ENCODE results near the gene HYKK.

DNA sequence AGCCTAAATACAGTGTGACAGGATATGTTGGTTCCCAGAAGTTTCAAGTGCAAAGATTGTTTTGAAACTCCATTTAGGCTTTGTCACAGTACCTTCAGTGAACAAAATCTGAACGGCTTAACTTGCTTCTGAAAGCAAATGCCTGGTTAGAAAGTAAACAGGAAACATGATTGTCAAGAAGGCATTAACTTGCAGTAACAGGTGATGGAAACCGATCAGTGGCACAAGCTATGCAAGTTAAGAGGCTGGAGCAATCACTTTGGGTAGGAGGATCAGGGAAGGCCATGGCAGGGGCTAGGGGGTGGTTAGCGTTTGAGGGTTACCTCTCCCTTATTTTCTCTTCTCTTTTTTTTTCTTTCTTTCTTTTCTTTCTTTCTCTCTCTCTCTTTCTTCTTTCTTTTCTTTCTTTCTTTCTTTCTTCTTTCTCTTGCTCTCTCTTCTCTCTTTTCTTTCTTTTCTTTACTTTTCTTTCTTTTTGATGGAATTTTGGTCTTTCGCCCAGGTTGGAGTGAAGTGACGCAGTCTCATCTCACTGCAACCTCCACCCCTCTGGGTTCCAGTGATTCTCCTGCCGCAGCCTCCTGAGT, 2.4 kb downstream of the HYKK start:
- TF ChIP-seq, protein P1, sequence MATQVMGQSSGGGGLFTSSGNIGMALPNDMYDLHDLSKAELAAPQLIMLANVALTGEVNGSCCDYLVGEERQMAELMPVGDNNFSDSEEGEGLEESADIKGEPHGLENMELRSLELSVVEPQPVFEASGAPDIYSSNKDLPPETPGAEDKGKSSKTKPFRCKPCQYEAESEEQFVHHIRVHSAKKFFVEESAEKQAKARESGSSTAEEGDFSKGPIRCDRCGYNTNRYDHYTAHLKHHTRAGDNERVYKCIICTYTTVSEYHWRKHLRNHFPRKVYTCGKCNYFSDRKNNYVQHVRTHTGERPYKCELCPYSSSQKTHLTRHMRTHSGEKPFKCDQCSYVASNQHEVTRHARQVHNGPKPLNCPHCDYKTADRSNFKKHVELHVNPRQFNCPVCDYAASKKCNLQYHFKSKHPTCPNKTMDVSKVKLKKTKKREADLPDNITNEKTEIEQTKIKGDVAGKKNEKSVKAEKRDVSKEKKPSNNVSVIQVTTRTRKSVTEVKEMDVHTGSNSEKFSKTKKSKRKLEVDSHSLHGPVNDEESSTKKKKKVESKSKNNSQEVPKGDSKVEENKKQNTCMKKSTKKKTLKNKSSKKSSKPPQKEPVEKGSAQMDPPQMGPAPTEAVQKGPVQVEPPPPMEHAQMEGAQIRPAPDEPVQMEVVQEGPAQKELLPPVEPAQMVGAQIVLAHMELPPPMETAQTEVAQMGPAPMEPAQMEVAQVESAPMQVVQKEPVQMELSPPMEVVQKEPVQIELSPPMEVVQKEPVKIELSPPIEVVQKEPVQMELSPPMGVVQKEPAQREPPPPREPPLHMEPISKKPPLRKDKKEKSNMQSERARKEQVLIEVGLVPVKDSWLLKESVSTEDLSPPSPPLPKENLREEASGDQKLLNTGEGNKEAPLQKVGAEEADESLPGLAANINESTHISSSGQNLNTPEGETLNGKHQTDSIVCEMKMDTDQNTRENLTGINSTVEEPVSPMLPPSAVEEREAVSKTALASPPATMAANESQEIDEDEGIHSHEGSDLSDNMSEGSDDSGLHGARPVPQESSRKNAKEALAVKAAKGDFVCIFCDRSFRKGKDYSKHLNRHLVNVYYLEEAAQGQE (IDR thresholded peaks at IDR 0.05; ENCODE audit: borderline replicate concordance): no peak
- TF ChIP-seq MXI1 (conservative IDR thresholded peaks at IDR 0.05; ENCODE audit: poor library complexity, severe bottlenecking): no peak
- TF ChIP-seq TAF1 (IDR thresholded peaks at IDR 0.05; ENCODE audit: low read depth): no peak
- TF ChIP-seq, protein P2, sequence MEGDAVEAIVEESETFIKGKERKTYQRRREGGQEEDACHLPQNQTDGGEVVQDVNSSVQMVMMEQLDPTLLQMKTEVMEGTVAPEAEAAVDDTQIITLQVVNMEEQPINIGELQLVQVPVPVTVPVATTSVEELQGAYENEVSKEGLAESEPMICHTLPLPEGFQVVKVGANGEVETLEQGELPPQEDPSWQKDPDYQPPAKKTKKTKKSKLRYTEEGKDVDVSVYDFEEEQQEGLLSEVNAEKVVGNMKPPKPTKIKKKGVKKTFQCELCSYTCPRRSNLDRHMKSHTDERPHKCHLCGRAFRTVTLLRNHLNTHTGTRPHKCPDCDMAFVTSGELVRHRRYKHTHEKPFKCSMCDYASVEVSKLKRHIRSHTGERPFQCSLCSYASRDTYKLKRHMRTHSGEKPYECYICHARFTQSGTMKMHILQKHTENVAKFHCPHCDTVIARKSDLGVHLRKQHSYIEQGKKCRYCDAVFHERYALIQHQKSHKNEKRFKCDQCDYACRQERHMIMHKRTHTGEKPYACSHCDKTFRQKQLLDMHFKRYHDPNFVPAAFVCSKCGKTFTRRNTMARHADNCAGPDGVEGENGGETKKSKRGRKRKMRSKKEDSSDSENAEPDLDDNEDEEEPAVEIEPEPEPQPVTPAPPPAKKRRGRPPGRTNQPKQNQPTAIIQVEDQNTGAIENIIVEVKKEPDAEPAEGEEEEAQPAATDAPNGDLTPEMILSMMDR (IDR thresholded peaks at IDR 0.05; ENCODE audit: poor library complexity, severe bottlenecking): no peak
- no peak for TF ChIP-seq EZH2 (IDR thresholded peaks at IDR 0.05; ENCODE audit: borderline replicate concordance, insufficient read depth, low read length, poor library complexity, severe bottlenecking)
- no peak for TF ChIP-seq EP300 (conservative IDR thresholded peaks at IDR 0.05; ENCODE audit: poor library complexity, severe bottlenecking)
- TF ChIP-seq SMC3 (conservative IDR thresholded peaks at IDR 0.05; ENCODE audit: poor library complexity): no peak
- no peak for TF ChIP-seq POLR2AphosphoS5 (IDR thresholded peaks at IDR 0.05)
- no peak for TF ChIP-seq RAD21 (conservative IDR thresholded peaks at IDR 0.05)

All from neural cell (in vitro differentiated cells).